A673 (cell line): ENCODE results near the gene SLC22A23. TPM values are rescaled to one million over a fixed set of nuclear protein-coding genes. Genes with fewer than 3 reads are reported as not detected.

Experiments
- BruUV-seq: library from RNA; stranded (reverse); fragments of 400-500 nt; replicated peaks from 2 replicates; lab custom pipeline; 2021; lab: Mats Ljungman, UMichigan
- CTCF ChIA-PET: fragments of 300-600 bp; sonication (Branson Sonifier 250); formaldehyde crosslinking; loops from one replicate; lab custom pipeline; 2022; ENCODE audit warnings: antibody characterized with exemption; lab: Charles Lee
- POLR2A ChIA-PET: fragments of 300-600 bp; sonication (Branson Sonifier 250); formaldehyde crosslinking; loops from one replicate; lab custom pipeline; 2022; ENCODE audit warnings: antibody characterized with exemption; ENCODE audit not compliant: low non-redundant PET; lab: Charles Lee
- DNase-seq: peaks from one replicate; pipeline ENCODE4 v3.0.0-alpha.2; 2015; ENCODE audit warnings: low spot score
- H3K27ac ChIP-seq: fragments of 200-600 bp; sonication (generic); 2 replicates; pipeline ENCODE4 v1.5.1; 2016; ENCODE audit warnings: mixed run types, low read depth, mild to moderate bottlenecking, mixed read lengths, antibody characterized with exemption, low read length; ENCODE audit not compliant: poor library complexity, severe bottlenecking
- H3K27me3 ChIP-seq: fragments of 200-600 bp; sonication (generic); replicated peaks from 2 replicates; pipeline ENCODE4 v1.6.1; 2017; ENCODE audit warnings: mixed run types, low read depth, mild to moderate bottlenecking, mixed read lengths, antibody characterized with exemption, low read length; ENCODE audit not compliant: insufficient read depth, poor library complexity
- H3K36me3 ChIP-seq: fragments of 200-600 bp; sonication (generic); 2 replicates; pipeline ENCODE4 v1.6.1; 2016; ENCODE audit warnings: mixed run types, mild to moderate bottlenecking, mixed read lengths, antibody characterized with exemption, low read length; ENCODE audit not compliant: insufficient read depth, poor library complexity, severe bottlenecking
- H3K4me1 ChIP-seq: fragments of 200-600 bp; sonication (generic); 2 replicates; pipeline ENCODE4 v1.6.1; 2017; ENCODE audit warnings: mixed run types, mild to moderate bottlenecking, mixed read lengths, antibody characterized with exemption, low read length; ENCODE audit not compliant: insufficient read depth, poor library complexity, severe bottlenecking
- H3K4me3 ChIP-seq: fragments of 200-600 bp; sonication (generic); 2 replicates; pipeline ENCODE4 v1.5.1; 2016; ENCODE audit warnings: low read depth, mixed run types, mild to moderate bottlenecking, mixed read lengths, low read length; ENCODE audit not compliant: poor library complexity, severe bottlenecking
- H3K9me3 ChIP-seq: fragments of 200-600 bp; sonication (generic); 2 replicates; pipeline ENCODE4 v1.6.1; 2016; ENCODE audit warnings: mixed run types, low read depth, mild to moderate bottlenecking, mixed read lengths, antibody characterized with exemption, low read length; ENCODE audit not compliant: poor library complexity, severe bottlenecking
- CTCF ChIP-seq: fragments of 300-800, 200-600 bp; sonication (generic); conservative IDR thresholded peaks from 2 replicates; pipeline ENCODE4 v1.5.1; 2017; ENCODE audit warnings: low read depth, mild to moderate bottlenecking, antibody characterized with exemption, low read length, moderate library complexity, mixed read lengths
- EZH2 ChIP-seq: fragments of 200-600 bp; sonication (generic); IDR thresholded peaks from 2 replicates; pipeline ENCODE4 v1.6.1; 2017; ENCODE audit warnings: borderline replicate concordance, low read depth, mild to moderate bottlenecking, mixed read lengths, antibody characterized with exemption, low read length; ENCODE audit not compliant: poor library complexity, severe bottlenecking
- intact Hi-C: fragments of 100-400 bp; cut with micrococcal nuclease; formaldehyde crosslinking; loops from one replicate; pipeline ENCODE4 v1.10.0; 2022; ENCODE audit not compliant: unreplicated experiment
- total RNA-seq: library from RNA; stranded (reverse); gene quantifications from 2 replicates; pipeline ENCODE4 v1.2.3, GENCODE V29; 2021

Gene SLC22A23
- total RNA-seq, 1 experiment from 2014 or later: 6.2 TPM

GRCh38 chr6:3432416-3432815, 24.4 kb downstream of the SLC22A23 start:
- Histone ChIP-seq H3K27me3 (no peaks in the 10 kb centered on the region), H3K4me3 (no peak overlapping the region), H3K36me3 (no peaks in the 10 kb centered on the region), H3K27ac (no peak overlapping the region), H3K9me3 (no peaks in the 10 kb centered on the region), H3K4me1 (peaks cover 3% of the 10 kb centered on the region)
- no peak for DNase-seq
- POLR2A ChIA-PET: interaction anchor here (0.7 kb wide), 1 partner anchor 26 kb away, joined by 6 read pairs; no protein-coding TSS in a partner anchor
- BruUV-seq: no TSS peak
- CTCF ChIA-PET: no interaction called here
- TF ChIP-seq CTCF: no peak
- intact Hi-C loops: no loop called here

- Histone ChIP-seq H3K36me3 (no peaks in the 10 kb centered on the region), H3K4me3 (no peak overlapping the region), H3K27me3 (no peaks in the 10 kb centered on the region), H3K9me3 (no peaks in the 10 kb centered on the region), H3K4me1 (peaks cover 7% of the 10 kb centered on the region), H3K27ac (no peak overlapping the region)
- BruUV-seq: no TSS peak
- TF ChIP-seq EZH2 (no peak), CTCF (no peak)
- DNase-seq: no peak
- intact Hi-C loops: no loop called here
- POLR2A ChIA-PET: interaction anchor here (0.6 to 0.7 kb wide), 2 partner anchors 26 to 35 kb away, joined by 3 to 6 read pairs; no protein-coding TSS in a partner anchor
- CTCF ChIA-PET: no interaction called here
Observed at GRCh38 chr6:3431994-3432393, 24.9 kb downstream of the SLC22A23 start.

- Histone ChIP-seq H3K27me3 (no peaks in the 10 kb centered on the region), H3K36me3 (no peaks in the 10 kb centered on the region), H3K4me1 (peaks cover 22% of the 10 kb centered on the region), H3K4me3 (no peak overlapping the region), H3K9me3 (no peaks in the 10 kb centered on the region), H3K27ac (no peak overlapping the region)
- no peak for DNase-seq
- BruUV-seq: no TSS peak
- TF ChIP-seq CTCF (no peak), EZH2 (no peak)
- CTCF ChIA-PET: no interaction called here
- POLR2A ChIA-PET: no interaction called here
- intact Hi-C loops: no loop called here
Observed at GRCh38 chr6:3429211-3429610, 27.6 kb downstream of the SLC22A23 start.
